ENCODE results near the gene RASEF. TPM values are rescaled to one million over a fixed set of nuclear protein-coding genes. Genes with fewer than 3 reads are reported as not detected.

RASEF gene
- total RNA-seq, 2 donors from 2014 or later, result 0.16 TPM; not detected in 1

- Histone ChIP-seq H3K36me3 (no peaks in the 10 kb centered on the region), H3K4me1 (no peaks in the 10 kb centered on the region), H3K4me3 (no peak overlapping the region), H3K9me3 (no peaks in the 10 kb centered on the region), H3K27me3 (no peaks in the 10 kb centered on the region), H3K27ac (no peak overlapping the region)
- no peak for DNase-seq (ENCODE audit: low spot score)
- TF ChIP-seq, protein P1, sequence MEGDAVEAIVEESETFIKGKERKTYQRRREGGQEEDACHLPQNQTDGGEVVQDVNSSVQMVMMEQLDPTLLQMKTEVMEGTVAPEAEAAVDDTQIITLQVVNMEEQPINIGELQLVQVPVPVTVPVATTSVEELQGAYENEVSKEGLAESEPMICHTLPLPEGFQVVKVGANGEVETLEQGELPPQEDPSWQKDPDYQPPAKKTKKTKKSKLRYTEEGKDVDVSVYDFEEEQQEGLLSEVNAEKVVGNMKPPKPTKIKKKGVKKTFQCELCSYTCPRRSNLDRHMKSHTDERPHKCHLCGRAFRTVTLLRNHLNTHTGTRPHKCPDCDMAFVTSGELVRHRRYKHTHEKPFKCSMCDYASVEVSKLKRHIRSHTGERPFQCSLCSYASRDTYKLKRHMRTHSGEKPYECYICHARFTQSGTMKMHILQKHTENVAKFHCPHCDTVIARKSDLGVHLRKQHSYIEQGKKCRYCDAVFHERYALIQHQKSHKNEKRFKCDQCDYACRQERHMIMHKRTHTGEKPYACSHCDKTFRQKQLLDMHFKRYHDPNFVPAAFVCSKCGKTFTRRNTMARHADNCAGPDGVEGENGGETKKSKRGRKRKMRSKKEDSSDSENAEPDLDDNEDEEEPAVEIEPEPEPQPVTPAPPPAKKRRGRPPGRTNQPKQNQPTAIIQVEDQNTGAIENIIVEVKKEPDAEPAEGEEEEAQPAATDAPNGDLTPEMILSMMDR (IDR thresholded peaks at IDR 0.05), result no peak
These were observed 6.8 kb downstream of the RASEF start for GRCh38 chr9:83056174-83056573.

- H3K9me3 ChIP-seq, result no peaks in the 10 kb centered on the region
- no peaks in the 10 kb centered on the region for H3K4me1 ChIP-seq
- DNase-seq (ENCODE audit: low spot score), result no peak
- H3K27ac ChIP-seq, result no peak overlapping the region
- H3K27me3 ChIP-seq, result no peaks in the 10 kb centered on the region
- no peak overlapping the region for H3K4me3 ChIP-seq
- TF ChIP-seq, protein P1 (IDR thresholded peaks at IDR 0.05), result no peak
- no peaks in the 10 kb centered on the region for H3K36me3 ChIP-seq
These were observed 14.8 kb downstream of the RASEF start for GRCh38 chr9:83047839-83048775.

- no peaks in the 10 kb centered on the region for H3K36me3 ChIP-seq
- no peak overlapping the region for H3K4me3 ChIP-seq
- no peak for DNase-seq (ENCODE audit: low spot score)
- H3K9me3 ChIP-seq, result no peaks in the 10 kb centered on the region
- H3K27ac ChIP-seq, result no peak overlapping the region
- TF ChIP-seq, protein P1 (IDR thresholded peaks at IDR 0.05), result no peak
- H3K4me1 ChIP-seq, result no peaks in the 10 kb centered on the region
- no peaks in the 10 kb centered on the region for H3K27me3 ChIP-seq
These were observed 19.3 kb downstream of the RASEF start for GRCh38 chr9:83043597-83043996.

GRCh38 chr9:83041771-83042170 lies 21.2 kb downstream of the RASEF start:
- H3K27me3 ChIP-seq, result no peaks in the 10 kb centered on the region
- no peaks in the 10 kb centered on the region for H3K36me3 ChIP-seq
- DNase-seq (ENCODE audit: low spot score), result no peak
- H3K27ac ChIP-seq, result no peak overlapping the region
- H3K9me3 ChIP-seq, result no peaks in the 10 kb centered on the region
- TF ChIP-seq, protein P1 (IDR thresholded peaks at IDR 0.05), result no peak
- H3K4me3 ChIP-seq, result no peak overlapping the region
- H3K4me1 ChIP-seq, result no peaks in the 10 kb centered on the region

DNA sequence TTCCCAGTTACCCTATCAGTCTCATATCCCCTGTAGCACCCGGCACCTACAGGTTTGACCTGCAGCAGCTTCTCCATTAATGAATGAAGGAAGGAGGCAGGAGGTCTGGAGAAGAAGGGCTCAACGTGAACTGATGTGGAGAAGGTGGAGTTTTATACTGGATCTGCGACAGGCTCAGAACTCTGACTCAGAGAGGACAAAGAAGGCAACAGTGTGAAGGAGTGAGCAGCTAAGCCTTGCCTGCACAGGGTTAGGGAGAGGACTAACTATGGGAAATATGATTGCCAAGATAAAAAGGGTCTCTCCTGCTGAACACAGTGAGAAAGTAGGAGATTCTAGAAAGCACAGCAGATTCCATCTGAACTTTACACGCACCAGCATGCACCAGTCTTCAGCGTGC lies 23.6 kb downstream of the RASEF start:
- H3K27ac ChIP-seq, result no peak overlapping the region
- H3K4me3 ChIP-seq, result no peak overlapping the region
- no peaks in the 10 kb centered on the region for H3K27me3 ChIP-seq
- TF ChIP-seq, protein P1 (IDR thresholded peaks at IDR 0.05), result no peak
- DNase-seq (ENCODE audit: low spot score), result no peak
- H3K9me3 ChIP-seq, result no peaks in the 10 kb centered on the region
- no peaks in the 10 kb centered on the region for H3K36me3 ChIP-seq
- H3K4me1 ChIP-seq, result no peaks in the 10 kb centered on the region
